GM23248 (cell line): ENCODE measurements around the gene AGFG2. TPM values are rescaled to one million over a fixed set of nuclear protein-coding genes. Genes with fewer than 3 reads are reported as not detected.

Experiments used
- DNase-seq: peaks from one replicate; pipeline ENCODE4 v3.0.0-alpha.2; 2015
- H2AFZ ChIP-seq: fragments of 200-600 bp; sonication (generic); 2 replicates; pipeline ENCODE4 v1.6.1; 2016; ENCODE audit warnings: antibody characterized with exemption
- H3F3A ChIP-seq: fragments of 200-600 bp; sonication (generic); 2 replicates; pipeline ENCODE4 v1.6.1; 2016; ENCODE audit warnings: mild to moderate bottlenecking, antibody characterized with exemption, mixed run types; ENCODE audit not compliant: insufficient read depth
- H3K27ac ChIP-seq: fragments of 200-600 bp; sonication (generic); 2 replicates; pipeline ENCODE4 v1.5.1; 2016; ENCODE audit warnings: mild to moderate bottlenecking
- H3K27me3 ChIP-seq: fragments of 200-600 bp; sonication (generic); replicated peaks from 2 replicates; pipeline ENCODE4 v1.6.1; 2016; ENCODE audit warnings: mild to moderate bottlenecking; ENCODE audit not compliant: insufficient read depth
- H3K36me3 ChIP-seq: fragments of 200-600 bp; sonication (generic); 2 replicates; pipeline ENCODE4 v1.6.1; 2016; ENCODE audit warnings: low read depth, mild to moderate bottlenecking
- H3K4me1 ChIP-seq: fragments of 200-600 bp; sonication (generic); 2 replicates; pipeline ENCODE4 v1.6.1; 2016; ENCODE audit warnings: mild to moderate bottlenecking; ENCODE audit not compliant: insufficient read depth
- H3K4me2 ChIP-seq: fragments of 200-600 bp; sonication (generic); one replicate; pipeline ENCODE4 v1.6.1; 2016; ENCODE audit warnings: mild to moderate bottlenecking; ENCODE audit not compliant: unreplicated experiment
- H3K4me3 ChIP-seq: fragments of 200-600 bp; sonication (generic); 2 replicates; pipeline ENCODE4 v1.5.1; 2016; ENCODE audit warnings: mild to moderate bottlenecking
- H3K79me2 ChIP-seq: fragments of 200-600 bp; sonication (generic); 2 replicates; pipeline ENCODE4 v1.6.1; 2016; ENCODE audit warnings: mild to moderate bottlenecking; ENCODE audit not compliant: insufficient read depth
- H3K9ac ChIP-seq: fragments of 200-600 bp; sonication (generic); 2 replicates; pipeline ENCODE4 v1.6.1; 2016; ENCODE audit warnings: mild to moderate bottlenecking
- H3K9me2 ChIP-seq: fragments of 200-600 bp; sonication (generic); 2 replicates; pipeline ENCODE4 v1.6.1; 2016; ENCODE audit warnings: mixed run types, mild to moderate bottlenecking, moderate library complexity; ENCODE audit not compliant: insufficient read depth
- H3K9me3 ChIP-seq: fragments of 200-600 bp; sonication (generic); one replicate; pipeline ENCODE4 v1.6.1; 2017; ENCODE audit warnings: low read depth
- H4K20me1 ChIP-seq: fragments of 200-600 bp; sonication (generic); 2 replicates; pipeline ENCODE4 v1.6.0; 2016; ENCODE audit not compliant: insufficient read depth
- EZH2 ChIP-seq: fragments of 200-600 bp; sonication (generic); IDR thresholded peaks from 2 replicates; pipeline ENCODE4 v1.6.1; 2018; ENCODE audit warnings: antibody characterized with exemption, mild to moderate bottlenecking; ENCODE audit not compliant: insufficient read depth, poor library complexity, severe bottlenecking
- EZH2phosphoT487 ChIP-seq: fragments of 200-600 bp; sonication (generic); IDR thresholded peaks from 2 replicates; pipeline ENCODE4 v1.6.1; 2018; ENCODE audit warnings: antibody characterized with exemption, moderate library complexity, mild to moderate bottlenecking, low read depth; ENCODE audit not compliant: insufficient read depth
- WGBS, 2 experiments: methylation state at CpG; one replicate each; pipeline ENCODE4 v1.1.6; 2015 to 2017; ENCODE audit warnings: low lambda C conversion rate in 2 of 2, low coverage in 1 of 2; ENCODE audit errors: missing lambda C conversion rate in 2 of 2; 5-methylcytosine and 5-hydroxymethylcytosine counted together
- in situ Hi-C: fragments of 300-500 bp; cut with MboI; formaldehyde crosslinking; loops from 2 replicates; pipeline ENCODE4 v1.15.0; 2020
- polyA plus RNA-seq: library from polyadenylated mRNA; unstranded; fragments of >200 nt; fragmentation: Nextera tagmentation; extraction: Ambion mirVana; gene quantifications from 2 replicates; pipeline ENCODE4 v1.2.1, GENCODE V29; 2016
- total RNA-seq: library from RNA; depleted of rRNA; stranded (reverse); fragments of >200 nt; shearing (Covaris generic); gene quantifications from 2 replicates; pipeline ENCODE4 v1.2.3, GENCODE V29; 2014

AGFG2 gene
- total and polyA plus RNA-seq, 2 experiments from 2014 or later: 4.8 to 6.5 TPM

- no peak overlapping the region for H2AFZ ChIP-seq
- WGBS, 2 experiments: 79 to 88% methylated on average over 5 to 6 of the region's 6 CpGs
- no peaks in the 10 kb centered on the region for H3K9me2 ChIP-seq
- H3K27me3 ChIP-seq: no peaks in the 10 kb centered on the region; the same call in 1 of the 2 replicates
- TF ChIP-seq EZH2 (no peak), EZH2phosphoT487 (no peak)
- H3K27ac ChIP-seq: no peak overlapping the region
- no peaks in the 10 kb centered on the region for H3F3A ChIP-seq
- H3K4me2 ChIP-seq: no peak overlapping the region
- no peaks in the 10 kb centered on the region for H3K9me3 ChIP-seq
- H3K9ac ChIP-seq: no peak overlapping the region
- in situ Hi-C loops: no loop called here
- H4K20me1 ChIP-seq: no peaks in the 10 kb centered on the region
- H3K79me2 ChIP-seq: no peaks in the 10 kb centered on the region
- DNase-seq: no peak
- H3K4me3 ChIP-seq: no peak overlapping the region
- no peaks in the 10 kb centered on the region for H3K36me3 ChIP-seq
- no peaks in the 10 kb centered on the region for H3K4me1 ChIP-seq
Measured at GRCh38 chr7:100566018-100566531, 27.1 kb downstream of the AGFG2 start.

GRCh38 chr7:100567031-100567730 lies 28.2 kb downstream of the AGFG2 start:
- DNase-seq: peak; percentile 34
- H3K9me2 ChIP-seq: no peaks in the 10 kb centered on the region
- no peak for TF ChIP-seq EZH2
- no peak for TF ChIP-seq EZH2phosphoT487
- H2AFZ ChIP-seq: no peak overlapping the region
- H3K4me2 ChIP-seq: no peak overlapping the region
- no peaks in the 10 kb centered on the region for H3F3A ChIP-seq
- H3K4me3 ChIP-seq: no peak overlapping the region
- no peaks in the 10 kb centered on the region for H3K79me2 ChIP-seq
- H3K4me1 ChIP-seq: no peaks in the 10 kb centered on the region
- no peak overlapping the region for H3K27ac ChIP-seq
- in situ Hi-C loops: no loop called here
- H4K20me1 ChIP-seq: no peaks in the 10 kb centered on the region
- H3K36me3 ChIP-seq: no peaks in the 10 kb centered on the region
- H3K9me3 ChIP-seq: no peaks in the 10 kb centered on the region
- no peak overlapping the region for H3K9ac ChIP-seq
- H3K27me3 ChIP-seq: no peaks in the 10 kb centered on the region; the same call in 1 of the 2 replicates
- 65% methylated on average over 12 of the region's 12 CpGs for WGBS, 2 experiments

GRCh38 chr7:100567751-100568175 lies 28.8 kb downstream of the AGFG2 start:
- Histone ChIP-seq H3K9me2 (no peaks in the 10 kb centered on the region), H3K9me3 (no peaks in the 10 kb centered on the region), H2AFZ (no peak overlapping the region), H3K27ac (no peak overlapping the region), H3K4me2 (no peak overlapping the region), H3K4me1 (no peaks in the 10 kb centered on the region), H3K36me3 (no peaks in the 10 kb centered on the region), H3K9ac (no peak overlapping the region), H3K27me3 (no peaks in the 10 kb centered on the region; the same call in 1 of the 2 replicates), H3K79me2 (no peaks in the 10 kb centered on the region), H3K4me3 (no peak overlapping the region), H4K20me1 (no peaks in the 10 kb centered on the region), H3F3A (no peaks in the 10 kb centered on the region)
- TF ChIP-seq EZH2phosphoT487 (no peak), EZH2 (no peak)
- no peak for DNase-seq
- in situ Hi-C loops: no loop called here
- 84 to 90% methylated on average over 3 of the region's 3 CpGs for WGBS, 2 experiments

- Histone ChIP-seq H3K79me2 (no peaks in the 10 kb centered on the region), H3K9me3 (no peaks in the 10 kb centered on the region), H3K9me2 (no peaks in the 10 kb centered on the region), H3F3A (no peaks in the 10 kb centered on the region), H3K4me3 (no peak overlapping the region), H3K4me2 (no peak overlapping the region), H3K27me3 (no peaks in the 10 kb centered on the region; the same call in 1 of the 2 replicates), H3K9ac (no peak overlapping the region), H3K27ac (no peak overlapping the region), H4K20me1 (no peaks in the 10 kb centered on the region), H3K36me3 (no peaks in the 10 kb centered on the region), H2AFZ (no peak overlapping the region), H3K4me1 (no peaks in the 10 kb centered on the region)
- 65 to 67% methylated on average over 4 to 11 of the region's 11 CpGs for WGBS, 2 experiments
- in situ Hi-C loops: no loop called here
- no peak for DNase-seq
- TF ChIP-seq EZH2 (no peak), EZH2phosphoT487 (no peak)
Measured at GRCh38 chr7:100568176-100568895, 29.3 kb downstream of the AGFG2 start.
